Activated CD8-positive, alpha-beta T cell treated with anti-CD3 and anti-CD28 coated beads for 36 hours (primary cell): Measurements from ENCODE around the gene FSIP1. TPM values are rescaled to one million over a fixed set of nuclear protein-coding genes. Genes with fewer than 3 reads are reported as not detected.

ENCODE experiments used
- ATAC-seq: fragments of 200-7000 bp; cut with Tn5 transposase; one replicate; pipeline ENCODE4 v1.10.0; 2021; ENCODE audit warnings: mild to moderate bottlenecking, moderate library complexity
- CTCF ChIA-PET: fragments of 350-600 bp; sonication (Branson Sonifier 250); formaldehyde crosslinking; loops from one replicate; lab custom pipeline; 2021; ENCODE audit warnings: antibody characterized with exemption; lab: Charles Lee
- POLR2A ChIA-PET: fragments of 350-600 bp; sonication (Branson Sonifier 250); formaldehyde crosslinking; loops from one replicate; lab custom pipeline; 2021; ENCODE audit warnings: antibody characterized with exemption; lab: Charles Lee
- DNase-seq: peaks from one replicate; pipeline ENCODE4 v3.0.0-alpha.2; 2020
- H3K27ac Mint-ChIP-seq: one replicate; pipeline ENCODE4 v1.8.0; 2021; ENCODE audit warnings: mild to moderate bottlenecking, mixed read lengths
- H3K27me3 Mint-ChIP-seq: one replicate; pipeline ENCODE4 v1.8.0; 2021; ENCODE audit warnings: mixed read lengths
- H3K36me3 Mint-ChIP-seq: one replicate; pipeline ENCODE4 v1.8.0; 2021; ENCODE audit warnings: low read depth, mixed read lengths
- H3K4me1 Mint-ChIP-seq: one replicate; pipeline ENCODE4 v1.8.0; 2021; ENCODE audit warnings: low read depth, mixed read lengths
- H3K4me3 Mint-ChIP-seq: one replicate; pipeline ENCODE4 v1.8.0; 2021; ENCODE audit warnings: mild to moderate bottlenecking, moderate library complexity, mixed read lengths
- H3K9me3 Mint-ChIP-seq: one replicate; pipeline ENCODE4 v1.8.0; 2021; ENCODE audit warnings: mixed read lengths
- CTCF ChIP-seq: fragments of 200-600 bp; IDR thresholded peaks from one replicate; pipeline ENCODE4 v1.8.0; 2022; ENCODE audit warnings: antibody characterized with exemption, mild to moderate bottlenecking
- intact Hi-C: fragments of 100-400 bp; cut with micrococcal nuclease; formaldehyde crosslinking; loops from one replicate; pipeline ENCODE4 v1.10.0; 2022
- total RNA-seq, 2 experiments: library from RNA; stranded (reverse); gene quantifications; one replicate each; pipeline ENCODE4 v1.2.3, GENCODE V29; 2021

The FSIP1 gene
- total RNA-seq, 2 experiments from 2014 or later: 0.36 to 0.43 TPM

DNA sequence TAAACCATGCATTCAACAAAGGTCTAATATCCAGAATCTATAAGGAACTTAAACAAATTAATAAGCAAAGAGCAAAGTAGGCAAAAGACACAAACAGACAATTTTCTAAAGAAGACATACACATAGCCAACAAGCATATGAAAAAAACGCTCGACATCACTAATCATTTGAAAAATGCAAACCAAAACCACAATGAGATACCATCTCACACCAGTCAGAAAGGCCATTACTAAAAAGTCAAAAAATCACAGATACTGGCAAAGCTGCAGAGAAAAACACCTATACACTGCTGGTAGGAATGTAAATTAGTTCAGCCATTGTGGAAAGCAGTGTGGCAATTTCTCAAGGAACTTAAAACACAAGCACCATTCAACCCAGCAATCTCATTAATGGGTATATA is 53.8 kb downstream of the FSIP1 start:
- Mint-ChIP-seq H3K27ac (no peak overlapping the region), H3K4me1 (no peaks in the 10 kb centered on the region), H3K4me3 (no peak overlapping the region), H3K36me3 (no peaks in the 10 kb centered on the region), H3K27me3 (peaks cover 1% of the 10 kb centered on the region), H3K9me3 (no peaks in the 10 kb centered on the region)
- intact Hi-C loops: no loop called here
- TF ChIP-seq CTCF: no peak
- ATAC-seq (no peak), DNase-seq (no peak)
- CTCF ChIA-PET: interaction anchor here (0.7 kb wide), 1 partner anchor 28 kb away, joined by 3 read pairs; no protein-coding TSS in a partner anchor
- POLR2A ChIA-PET: no interaction called here

DNA sequence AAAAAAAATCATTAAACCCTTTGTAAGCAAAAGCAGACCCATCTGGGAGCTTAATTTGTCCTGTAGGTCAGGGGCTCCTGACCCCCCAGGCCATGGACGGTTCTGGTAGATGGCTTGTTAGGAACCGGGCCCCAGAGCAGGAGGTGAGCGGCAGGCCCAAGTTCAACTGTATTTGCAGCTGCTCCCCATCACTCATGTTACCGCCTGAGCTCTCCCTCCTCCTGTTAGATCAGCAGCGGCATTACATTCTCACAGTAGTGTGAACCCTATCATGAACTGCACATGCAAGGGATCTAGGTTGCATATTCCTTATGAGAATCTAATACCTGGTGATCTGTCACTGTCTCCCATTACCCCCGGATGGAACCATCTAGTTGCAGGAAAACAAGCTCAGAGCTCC is 60.7 kb downstream of the FSIP1 start:
- TF ChIP-seq CTCF: no peak

DNA sequence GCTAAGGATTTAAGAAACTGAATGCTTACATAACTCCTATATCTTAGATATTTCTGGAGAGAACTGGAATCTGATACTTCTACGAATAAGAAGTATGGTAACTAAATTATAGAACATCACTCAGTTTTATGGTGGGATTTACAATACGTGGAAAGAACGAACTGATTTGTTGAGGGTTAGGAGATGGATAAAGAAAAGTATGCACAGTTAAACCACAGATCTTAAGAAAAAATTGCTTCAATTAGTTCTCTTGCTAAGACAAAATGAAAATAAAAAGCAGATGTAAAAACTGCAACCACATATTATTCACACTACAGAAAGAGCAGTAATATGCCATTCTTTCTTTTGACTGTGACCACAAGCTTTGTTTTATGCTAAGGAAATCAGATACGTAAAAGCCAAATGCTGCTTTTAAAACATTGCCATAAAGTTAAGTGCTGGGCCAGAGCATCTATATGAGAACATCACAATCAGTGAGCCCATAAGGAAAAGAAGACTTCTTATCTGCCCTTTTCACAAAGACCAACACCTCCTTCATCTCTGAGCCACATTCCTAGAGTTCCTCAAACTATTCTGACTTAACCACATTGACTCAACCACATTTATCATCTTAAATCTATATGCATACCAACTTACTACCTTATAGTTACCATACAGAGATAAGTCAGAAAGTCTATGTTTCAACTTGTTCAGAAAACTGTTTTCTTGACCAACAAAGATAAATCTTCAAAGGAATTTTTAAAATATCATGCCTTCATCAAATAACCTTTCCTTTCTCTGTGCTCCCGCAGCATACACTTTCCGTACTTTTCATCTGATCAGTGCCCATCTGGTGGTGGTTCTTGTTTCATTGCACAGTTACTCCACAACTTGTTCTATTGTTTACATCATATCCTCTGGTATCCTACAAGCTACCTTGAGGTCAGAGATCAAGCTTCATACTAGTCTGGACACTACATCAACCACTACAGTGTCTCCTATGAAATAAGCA is 61.7 kb downstream of the FSIP1 start:
- CTCF ChIA-PET: interaction anchor here (1.1 kb wide), 2 partner anchors 20 to 28 kb away, joined by 3 read pairs; no protein-coding TSS in a partner anchor
- Mint-ChIP-seq H3K27me3 (no peaks in the 10 kb centered on the region), H3K27ac (no peak overlapping the region), H3K4me1 (peaks cover 4% of the 10 kb centered on the region), H3K36me3 (no peaks in the 10 kb centered on the region), H3K4me3 (no peak overlapping the region), H3K9me3 (no peaks in the 10 kb centered on the region)
- no peak for ATAC-seq
- intact Hi-C loops: no loop called here
- DNase-seq: no peak
- no peak for TF ChIP-seq CTCF
- POLR2A ChIA-PET: no interaction called here

More for the DNA sequence above, 60.7 kb downstream of the FSIP1 start:
- ATAC-seq (no peak), DNase-seq (no peak)
- no peak overlapping the region for H3K27ac Mint-ChIP-seq
- CTCF ChIA-PET: interaction anchor here (1.1 kb wide), 1 partner anchor 35 kb away, joined by 3 read pairs; no protein-coding TSS in a partner anchor
- no peaks in the 10 kb centered on the region for H3K27me3 Mint-ChIP-seq
- H3K4me1 Mint-ChIP-seq: peaks cover 4% of the 10 kb centered on the region
- no peaks in the 10 kb centered on the region for H3K36me3 Mint-ChIP-seq
- no peaks in the 10 kb centered on the region for H3K9me3 Mint-ChIP-seq
- no peak overlapping the region for H3K4me3 Mint-ChIP-seq
- intact Hi-C loops: no loop called here
- POLR2A ChIA-PET: no interaction called here

GRCh38 chr15:39720081-39720480 is 62.6 kb downstream of the FSIP1 start:
- intact Hi-C loops: no loop called here
- ATAC-seq (no peak), DNase-seq (no peak)
- no peaks in the 10 kb centered on the region for H3K27me3 Mint-ChIP-seq
- no peak overlapping the region for H3K27ac Mint-ChIP-seq
- peaks cover 4% of the 10 kb centered on the region for H3K4me1 Mint-ChIP-seq
- TF ChIP-seq CTCF: no peak
- ChIA-PET CTCF (interaction anchor here (1.1 to 3.6 kb wide), 2 partner anchors 27 to 36 kb away, joined by 3 to 21 read pairs; no protein-coding TSS in a partner anchor), POLR2A (no interaction called here)
- no peaks in the 10 kb centered on the region for H3K9me3 Mint-ChIP-seq
- H3K36me3 Mint-ChIP-seq: no peaks in the 10 kb centered on the region
- no peak overlapping the region for H3K4me3 Mint-ChIP-seq

GRCh38 chr15:39719109-39719508 is 63.5 kb downstream of the FSIP1 start:
- ChIA-PET CTCF (interaction anchor here (3.6 kb wide), 1 partner anchor 37 kb away, joined by 21 read pairs; no protein-coding TSS in a partner anchor), POLR2A (no interaction called here)
- no peak overlapping the region for H3K27ac Mint-ChIP-seq
- H3K4me1 Mint-ChIP-seq: peaks cover 4% of the 10 kb centered on the region
- no peaks in the 10 kb centered on the region for H3K36me3 Mint-ChIP-seq
- no peak for ATAC-seq
- no peak for TF ChIP-seq CTCF
- DNase-seq: no peak
- H3K4me3 Mint-ChIP-seq: no peak overlapping the region
- intact Hi-C loops: no loop called here
- H3K27me3 Mint-ChIP-seq: no peaks in the 10 kb centered on the region
- H3K9me3 Mint-ChIP-seq: no peaks in the 10 kb centered on the region
